ENCODE data around the gene TTYH2.

TTYH2 gene

DNA sequence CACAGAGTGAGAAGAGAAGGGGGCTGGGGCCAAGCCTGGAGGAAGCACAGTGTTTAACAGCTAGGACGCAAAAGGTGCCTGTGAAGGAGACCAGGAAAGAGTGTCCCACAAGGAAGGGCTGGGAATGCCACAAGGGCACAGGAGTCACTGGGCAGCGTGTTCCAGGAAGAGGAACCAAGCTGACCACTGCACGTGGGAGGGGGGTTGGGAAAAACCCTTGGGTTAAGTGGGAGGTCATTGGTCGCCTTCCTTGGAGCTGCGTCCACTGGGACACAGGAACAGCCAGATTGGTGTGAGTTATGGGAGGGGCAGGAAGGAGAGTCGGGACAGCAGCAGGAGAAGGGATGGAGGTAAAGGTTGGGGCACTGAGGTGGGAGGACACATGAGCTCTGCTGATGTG is 12.9 kb downstream of the TTYH2 start:
- no peaks in the 10 kb centered on the region for H3K4me1 ChIP-seq (ENCODE audit: insufficient read depth, low read length, severe bottlenecking)
- no peaks in the 10 kb centered on the region for H3K79me2 ChIP-seq (ENCODE audit: insufficient read depth, low read length)
- TF ChIP-seq, protein P1, sequence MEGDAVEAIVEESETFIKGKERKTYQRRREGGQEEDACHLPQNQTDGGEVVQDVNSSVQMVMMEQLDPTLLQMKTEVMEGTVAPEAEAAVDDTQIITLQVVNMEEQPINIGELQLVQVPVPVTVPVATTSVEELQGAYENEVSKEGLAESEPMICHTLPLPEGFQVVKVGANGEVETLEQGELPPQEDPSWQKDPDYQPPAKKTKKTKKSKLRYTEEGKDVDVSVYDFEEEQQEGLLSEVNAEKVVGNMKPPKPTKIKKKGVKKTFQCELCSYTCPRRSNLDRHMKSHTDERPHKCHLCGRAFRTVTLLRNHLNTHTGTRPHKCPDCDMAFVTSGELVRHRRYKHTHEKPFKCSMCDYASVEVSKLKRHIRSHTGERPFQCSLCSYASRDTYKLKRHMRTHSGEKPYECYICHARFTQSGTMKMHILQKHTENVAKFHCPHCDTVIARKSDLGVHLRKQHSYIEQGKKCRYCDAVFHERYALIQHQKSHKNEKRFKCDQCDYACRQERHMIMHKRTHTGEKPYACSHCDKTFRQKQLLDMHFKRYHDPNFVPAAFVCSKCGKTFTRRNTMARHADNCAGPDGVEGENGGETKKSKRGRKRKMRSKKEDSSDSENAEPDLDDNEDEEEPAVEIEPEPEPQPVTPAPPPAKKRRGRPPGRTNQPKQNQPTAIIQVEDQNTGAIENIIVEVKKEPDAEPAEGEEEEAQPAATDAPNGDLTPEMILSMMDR (IDR thresholded peaks at IDR 0.05; ENCODE audit: low read length): no peak
- TF ChIP-seq EZH2 (IDR thresholded peaks at IDR 0.05; ENCODE audit: borderline replicate concordance, low read length): no peak
- no peaks in the 10 kb centered on the region for H3K9me3 ChIP-seq (ENCODE audit: low read length)
- no peaks in the 10 kb centered on the region for H3K36me3 ChIP-seq (ENCODE audit: insufficient read depth, low read length)
- H2AFZ ChIP-seq (ENCODE audit: low read length): no peak overlapping the region
- H4K20me1 ChIP-seq (ENCODE audit: insufficient read depth, low read length): no peaks in the 10 kb centered on the region
- H3K27ac ChIP-seq (ENCODE audit: low read depth, low read length, poor library complexity, severe bottlenecking): no peak overlapping the region
- no peak overlapping the region for H3K4me2 ChIP-seq (ENCODE audit: low read length)
- H3K27me3 ChIP-seq (ENCODE audit: insufficient read depth, low read length): no peaks in the 10 kb centered on the region
- no peaks in the 10 kb centered on the region for H3K9me2 ChIP-seq (ENCODE audit: low read depth, low read length)
- H3K9ac ChIP-seq (ENCODE audit: low read length): no peak overlapping the region
- H3F3A ChIP-seq (ENCODE audit: insufficient read depth, low read length): no peaks in the 10 kb centered on the region
- no peak overlapping the region for H3K4me3 ChIP-seq (ENCODE audit: low read depth, low read length, poor library complexity, severe bottlenecking)

DNA sequence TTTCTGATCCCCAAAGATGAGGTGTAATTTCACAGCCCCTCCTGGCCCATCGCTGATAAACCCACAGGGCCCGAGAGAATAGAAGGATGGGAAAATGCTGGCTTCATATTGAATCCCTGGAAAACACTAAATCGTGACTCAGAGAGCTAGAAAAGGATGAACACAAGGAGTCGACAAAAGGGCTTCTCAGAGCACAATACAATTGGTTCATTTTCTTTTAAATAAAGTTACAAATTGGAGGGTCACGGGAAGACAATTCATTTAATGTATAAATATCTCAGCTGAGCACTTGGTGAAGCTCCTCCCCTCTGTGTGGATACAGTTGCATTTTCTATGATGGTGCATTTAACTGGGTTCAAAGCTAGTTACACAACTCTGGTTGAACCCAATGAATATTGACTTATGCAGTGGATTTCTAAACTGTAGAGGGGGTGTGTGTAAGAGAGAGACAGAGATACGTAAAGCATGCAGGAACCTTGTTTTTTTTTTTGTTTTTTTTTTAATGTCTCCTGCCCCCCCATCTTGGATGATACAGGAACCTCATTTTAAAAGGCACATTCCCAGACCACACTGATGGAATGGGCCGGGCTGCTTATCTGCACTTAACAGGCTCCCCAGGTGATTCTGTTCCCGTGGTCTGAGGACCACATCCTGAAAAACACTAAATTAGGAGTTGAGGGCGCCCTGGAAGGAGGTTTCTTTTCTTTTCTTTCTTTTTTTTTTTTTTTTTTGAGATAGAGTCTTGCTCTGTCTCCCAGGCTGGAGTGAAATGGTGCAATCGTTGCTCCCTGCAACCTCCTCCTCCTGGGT is 14.1 kb downstream of the TTYH2 start:
- Histone ChIP-seq H3K9me2 (ENCODE audit: low read depth, low read length) (no peaks in the 10 kb centered on the region), H3K4me3 (ENCODE audit: low read depth, low read length, poor library complexity, severe bottlenecking) (no peak overlapping the region), H3K9ac (ENCODE audit: low read length) (no peak overlapping the region), H3K4me2 (ENCODE audit: low read length) (no peak overlapping the region), H3K36me3 (ENCODE audit: insufficient read depth, low read length) (no peaks in the 10 kb centered on the region), H3K79me2 (ENCODE audit: insufficient read depth, low read length) (no peaks in the 10 kb centered on the region), H3K27ac (ENCODE audit: low read depth, low read length, poor library complexity, severe bottlenecking) (no peak overlapping the region), H3F3A (ENCODE audit: insufficient read depth, low read length) (no peaks in the 10 kb centered on the region), H4K20me1 (ENCODE audit: insufficient read depth, low read length) (no peaks in the 10 kb centered on the region), H3K4me1 (ENCODE audit: insufficient read depth, low read length, severe bottlenecking) (no peaks in the 10 kb centered on the region), H2AFZ (ENCODE audit: low read length) (no peak overlapping the region), H3K27me3 (ENCODE audit: insufficient read depth, low read length) (no peaks in the 10 kb centered on the region), H3K9me3 (ENCODE audit: low read length) (no peaks in the 10 kb centered on the region)
- TF ChIP-seq EZH2 (IDR thresholded peaks at IDR 0.05; ENCODE audit: borderline replicate concordance, low read length): no peak
- TF ChIP-seq, protein P1 (IDR thresholded peaks at IDR 0.05; ENCODE audit: low read length): no peak

DNA sequence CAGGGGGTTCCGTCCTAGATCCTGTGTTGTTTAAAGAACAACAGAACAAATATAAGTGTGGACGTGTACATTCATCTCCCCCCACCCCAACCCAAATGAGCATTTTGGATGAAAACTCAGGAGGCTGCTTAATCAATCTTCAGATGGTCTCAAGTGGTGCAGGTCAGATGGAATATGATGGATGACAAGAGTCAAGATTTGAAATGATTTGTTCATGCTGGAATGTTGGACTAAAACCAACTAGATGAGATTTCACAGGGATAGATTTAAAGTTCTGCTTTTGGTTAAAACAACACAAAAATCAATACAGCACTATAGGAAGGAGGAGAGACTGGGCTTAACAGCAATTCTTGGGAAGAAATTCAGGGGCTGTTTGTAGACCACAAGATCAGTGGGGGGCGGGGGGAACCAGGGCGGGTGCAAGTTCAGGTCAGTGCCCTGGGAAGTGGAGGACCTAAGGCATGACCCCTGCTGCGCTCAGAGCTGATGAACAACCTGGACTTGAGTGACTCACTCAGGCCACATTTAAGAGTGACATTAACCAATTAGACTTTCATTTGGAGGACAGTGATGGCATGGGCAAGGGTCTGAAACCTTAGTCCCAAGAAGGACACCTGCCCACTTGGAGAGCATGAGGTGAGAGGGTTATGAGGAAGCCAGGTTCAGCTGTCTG is 15.1 kb downstream of the TTYH2 start:
- H3K9ac ChIP-seq (ENCODE audit: low read length): no peak overlapping the region
- H3K4me1 ChIP-seq (ENCODE audit: insufficient read depth, low read length, severe bottlenecking): no peaks in the 10 kb centered on the region
- H3K4me2 ChIP-seq (ENCODE audit: low read length): no peak overlapping the region
- no peak overlapping the region for H2AFZ ChIP-seq (ENCODE audit: low read length)
- no peak overlapping the region for H3K4me3 ChIP-seq (ENCODE audit: low read depth, low read length, poor library complexity, severe bottlenecking)
- no peak overlapping the region for H3K27ac ChIP-seq (ENCODE audit: low read depth, low read length, poor library complexity, severe bottlenecking)
- no peaks in the 10 kb centered on the region for H3K79me2 ChIP-seq (ENCODE audit: insufficient read depth, low read length)
- no peaks in the 10 kb centered on the region for H3K36me3 ChIP-seq (ENCODE audit: insufficient read depth, low read length)
- no peak for TF ChIP-seq EZH2 (IDR thresholded peaks at IDR 0.05; ENCODE audit: borderline replicate concordance, low read length)
- TF ChIP-seq, protein P1 (IDR thresholded peaks at IDR 0.05; ENCODE audit: low read length): no peak
- no peaks in the 10 kb centered on the region for H3K9me2 ChIP-seq (ENCODE audit: low read depth, low read length)
- no peaks in the 10 kb centered on the region for H3K27me3 ChIP-seq (ENCODE audit: insufficient read depth, low read length)
- H3F3A ChIP-seq (ENCODE audit: insufficient read depth, low read length): no peaks in the 10 kb centered on the region
- no peaks in the 10 kb centered on the region for H3K9me3 ChIP-seq (ENCODE audit: low read length)
- H4K20me1 ChIP-seq (ENCODE audit: insufficient read depth, low read length): no peaks in the 10 kb centered on the region

Data from OCI-LY1 (cell line).